Measurements from ENCODE around the gene PPP1R13L. TPM values are rescaled to one million over a fixed set of nuclear protein-coding genes. Genes with fewer than 3 reads are reported as not detected.

PPP1R13L gene
- polyA plus RNA-seq, 3 donors, result 6.1 to 14.7 (median 7.9) TPM

DNA sequence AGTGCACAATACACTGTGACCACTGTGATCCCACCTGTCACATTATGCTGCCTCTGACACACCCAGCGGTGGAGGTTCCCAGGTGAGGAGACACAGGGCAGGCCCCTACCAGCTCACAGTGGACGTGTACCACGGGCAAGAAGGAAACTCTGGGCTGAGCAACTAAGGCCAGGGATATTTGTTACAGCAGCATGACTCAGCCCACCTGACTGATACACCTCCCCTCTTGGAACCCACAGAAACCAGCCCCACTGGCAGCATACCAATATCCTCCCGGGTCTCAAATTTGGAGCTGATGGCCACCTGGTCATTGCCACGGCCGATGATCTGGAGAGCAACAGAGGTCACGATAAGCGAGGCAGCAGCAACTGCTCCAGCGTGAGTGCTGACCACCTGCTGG lies 49.5 kb downstream of the PPP1R13L start:
- DNase-seq (ENCODE audit: extremely low read depth in 1 of 11, low read depth in 9 of 11, low spot score in 4 of 11), result no peak

DNA sequence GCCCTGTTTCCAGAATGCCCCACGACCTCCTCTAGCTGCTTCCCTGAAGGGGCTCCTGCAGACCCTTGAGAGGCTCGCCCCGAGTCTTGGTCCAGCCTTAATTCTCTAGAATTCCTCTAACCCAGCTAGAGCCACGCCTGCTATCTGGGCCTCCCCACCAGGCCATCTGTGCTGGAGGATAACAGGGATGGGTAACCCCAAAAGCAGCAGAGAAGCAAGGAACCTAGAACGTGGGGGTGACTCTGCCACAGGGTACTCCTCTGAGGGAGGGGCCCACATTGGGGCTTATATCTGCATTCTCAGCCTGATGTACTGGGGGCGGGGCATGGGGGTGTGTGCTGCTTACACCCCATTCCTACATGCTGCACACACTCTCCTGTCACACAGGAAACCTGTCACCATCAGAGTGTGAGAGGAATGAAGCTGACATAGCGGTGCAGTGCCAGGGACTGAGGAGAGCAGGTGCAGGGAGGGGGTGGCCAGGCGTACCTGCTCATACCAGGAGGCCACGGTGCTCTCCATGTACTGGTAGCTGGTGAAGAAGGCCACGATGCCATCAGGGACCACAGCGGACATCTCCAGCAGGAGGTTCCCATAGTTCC lies 50.5 kb downstream of the PPP1R13L start:
- DNase-seq (ENCODE audit: extremely low read depth in 1 of 11, low read depth in 9 of 11, low spot score in 4 of 11), result no peak

DNA sequence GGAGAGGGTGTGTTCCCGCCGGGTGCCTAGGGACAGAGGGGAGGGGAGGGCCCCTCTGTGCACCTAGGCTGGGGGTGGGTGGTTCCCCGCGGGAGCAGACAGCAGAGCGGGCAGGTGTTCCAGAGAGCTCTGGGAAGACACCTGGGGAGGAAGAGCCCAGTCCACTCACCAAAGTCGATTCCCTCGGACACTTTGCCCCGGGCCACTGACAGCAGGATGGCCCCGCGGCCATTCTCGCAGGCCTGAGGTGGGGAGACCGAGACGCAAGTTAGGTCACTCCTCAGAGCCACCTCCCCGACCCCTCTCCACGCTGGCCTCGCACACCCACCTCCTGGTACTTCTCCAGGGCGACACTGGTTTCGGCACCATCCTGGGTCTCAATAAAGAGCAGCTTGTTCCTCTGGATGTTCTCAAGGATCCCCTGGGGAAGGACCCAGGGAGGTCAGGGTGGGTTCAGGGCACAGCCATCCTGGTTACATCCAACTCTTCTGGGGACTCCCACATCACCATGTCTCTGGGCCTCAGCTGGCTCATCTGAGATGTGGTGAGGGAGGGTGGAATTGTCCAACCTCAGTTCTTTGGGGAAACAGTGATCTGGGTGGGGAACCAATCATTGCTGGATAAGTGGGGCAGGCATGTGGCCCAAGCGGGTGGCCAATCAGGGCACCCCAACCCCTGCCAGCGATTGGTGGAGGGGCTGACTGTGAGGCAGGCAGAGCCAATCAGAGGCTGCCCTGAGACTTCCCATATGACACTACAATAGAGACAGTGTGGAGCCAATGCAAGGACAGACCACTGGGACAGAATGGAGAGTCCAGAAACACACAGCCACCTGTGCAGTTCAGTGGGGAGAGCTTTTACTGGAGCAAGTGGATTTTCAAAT lies 51.7 kb downstream of the PPP1R13L start:
- DNase-seq (ENCODE audit: extremely low read depth in 1 of 11, low read depth in 9 of 11, low spot score in 4 of 11), result no peak

DNA sequence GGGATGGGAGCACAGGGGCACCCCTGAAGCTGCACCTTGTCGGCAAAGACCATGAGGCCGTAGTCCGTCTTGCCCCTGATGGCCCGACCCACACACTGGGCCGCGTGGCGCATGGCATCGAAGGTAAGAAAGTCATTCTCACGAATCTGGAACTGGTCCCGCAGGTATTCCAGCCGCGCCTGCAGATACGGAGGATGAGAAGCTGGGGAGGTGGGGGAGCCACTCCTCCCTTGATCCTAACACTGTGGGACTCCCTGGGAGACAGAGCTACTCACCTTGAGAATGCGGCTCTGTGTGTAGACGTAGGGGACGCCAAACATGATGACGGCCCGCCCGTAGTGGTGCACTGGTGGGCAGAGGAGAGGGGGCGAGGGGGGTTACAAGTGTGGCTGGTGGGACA lies 52.4 kb downstream of the PPP1R13L start:
- DNase-seq (ENCODE audit: extremely low read depth in 1 of 11, low read depth in 9 of 11, low spot score in 4 of 11), result no peak

DNA sequence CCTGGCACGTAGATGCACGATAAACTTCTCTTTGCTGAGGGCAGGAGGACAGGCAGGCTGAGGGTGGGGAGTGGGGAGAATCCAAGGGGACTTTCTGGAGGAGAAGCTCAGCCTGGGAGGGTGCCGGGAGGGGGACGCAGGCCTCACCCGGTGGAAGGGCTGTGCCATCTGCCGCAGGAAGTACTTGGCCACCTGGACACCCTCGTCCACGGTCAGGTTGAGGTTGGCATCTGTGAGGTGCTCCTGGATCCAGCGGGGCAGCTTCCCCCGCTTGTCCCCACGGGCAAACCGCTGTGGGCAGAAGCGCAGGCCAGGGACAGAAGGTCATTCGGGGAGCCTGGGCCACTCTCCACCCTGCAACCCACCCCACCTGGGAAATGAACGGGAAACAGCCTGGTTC lies 52.8 kb downstream of the PPP1R13L start:
- no peak for DNase-seq (ENCODE audit: extremely low read depth in 1 of 11, low read depth in 9 of 11, low spot score in 4 of 11)

DNA sequence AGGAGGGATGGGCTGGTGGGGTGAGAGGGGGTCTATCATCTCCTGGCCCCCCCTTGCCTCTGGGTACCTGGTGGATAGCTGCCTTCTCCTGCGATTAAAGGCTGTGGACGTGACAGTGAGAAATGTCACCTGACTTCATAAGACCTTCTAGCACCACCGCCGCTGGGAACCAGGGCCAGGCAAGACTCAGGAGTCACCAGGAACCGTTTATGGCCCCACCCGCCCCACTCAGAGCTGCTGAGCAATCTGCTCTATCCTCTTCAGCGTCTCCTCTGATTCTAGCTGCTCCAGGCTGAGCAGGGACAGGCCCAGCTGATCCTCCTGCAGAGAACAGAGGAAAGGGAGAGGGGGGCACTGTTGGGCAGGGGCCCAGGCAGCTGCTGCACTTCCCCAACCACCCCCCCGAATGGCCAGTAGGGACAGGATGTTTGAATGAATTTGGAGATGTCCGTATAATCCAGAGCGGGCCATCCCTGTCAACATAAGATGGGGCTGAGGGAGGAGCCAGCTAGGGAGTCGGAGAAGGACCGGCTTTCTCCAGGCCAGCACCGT lies 53.4 kb downstream of the PPP1R13L start:
- DNase-seq (ENCODE audit: extremely low read depth in 1 of 11, low read depth in 9 of 11, low spot score in 4 of 11), result no peak

DNA sequence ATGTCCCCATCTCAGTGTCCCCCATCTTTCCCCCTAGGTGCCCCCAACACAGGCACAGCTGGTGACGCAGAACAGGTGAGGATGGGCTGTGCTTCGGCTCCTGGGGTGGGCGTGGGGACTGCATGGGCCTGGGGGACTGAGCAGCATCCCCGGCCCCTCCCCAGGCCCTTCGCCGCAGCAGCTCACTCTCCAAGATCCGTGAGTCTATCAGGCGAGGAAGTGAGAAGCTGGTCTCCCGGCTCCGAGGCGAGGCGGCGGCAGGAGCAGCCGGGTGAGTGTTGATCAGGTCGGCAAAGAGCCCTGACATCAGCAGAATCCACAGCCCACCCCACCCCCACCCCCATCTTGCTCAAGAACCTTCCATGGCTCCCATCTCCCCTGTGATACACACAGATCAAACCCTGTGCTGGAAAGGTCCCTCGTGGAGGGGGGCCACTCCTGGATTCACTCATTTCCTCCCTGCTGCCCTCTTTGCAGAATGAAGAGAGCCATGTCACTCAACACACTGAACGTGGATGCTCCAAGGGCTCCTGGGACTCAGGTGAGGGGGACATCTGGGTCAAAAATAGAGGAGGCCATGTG lies 54.3 kb downstream of the PPP1R13L start:
- no peak for DNase-seq (ENCODE audit: extremely low read depth in 1 of 11, low read depth in 9 of 11, low spot score in 4 of 11)

DNA sequence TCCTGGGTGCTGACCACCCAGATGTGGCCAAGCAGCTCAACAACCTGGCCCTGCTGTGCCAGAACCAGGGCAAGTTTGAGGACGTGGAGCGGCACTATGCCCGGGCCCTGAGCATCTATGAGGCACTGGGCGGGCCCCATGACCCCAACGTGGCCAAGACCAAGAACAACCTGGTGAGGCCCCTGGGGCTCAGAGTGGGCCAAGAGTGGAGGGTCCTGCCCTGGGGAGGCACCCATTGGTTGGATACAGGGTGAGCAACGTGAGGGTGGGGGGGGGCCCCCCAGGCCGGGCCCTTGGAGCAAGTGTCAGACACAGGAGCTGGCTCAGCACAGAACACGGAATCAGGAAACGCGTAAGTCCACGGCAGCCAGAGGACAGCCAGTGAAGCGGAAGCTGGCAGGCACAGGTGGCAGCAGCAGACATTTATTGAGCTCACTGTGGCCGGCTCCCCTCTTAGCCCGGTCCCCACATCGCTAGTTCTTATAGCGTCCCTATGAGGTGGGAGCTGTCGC lies 55.4 kb downstream of the PPP1R13L start:
- no peak for DNase-seq (ENCODE audit: extremely low read depth in 1 of 11, low read depth in 9 of 11, low spot score in 4 of 11)

DNA sequence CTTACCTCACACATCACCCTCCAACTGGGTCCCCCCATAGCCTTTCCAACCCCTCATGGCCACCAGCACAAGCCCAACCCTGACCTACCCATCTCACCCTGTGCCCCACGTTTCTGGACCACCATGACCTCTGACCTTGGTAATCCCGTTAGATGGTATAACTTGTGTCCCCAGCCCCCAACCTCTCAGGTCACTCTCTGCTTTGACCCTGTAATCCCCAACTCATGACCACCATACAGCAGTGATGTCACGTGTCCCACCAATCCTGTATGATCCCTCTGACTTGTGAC lies 55.8 kb downstream of the PPP1R13L start:
- no peak for DNase-seq (ENCODE audit: extremely low read depth in 1 of 11, low read depth in 9 of 11, low spot score in 4 of 11)

DNA sequence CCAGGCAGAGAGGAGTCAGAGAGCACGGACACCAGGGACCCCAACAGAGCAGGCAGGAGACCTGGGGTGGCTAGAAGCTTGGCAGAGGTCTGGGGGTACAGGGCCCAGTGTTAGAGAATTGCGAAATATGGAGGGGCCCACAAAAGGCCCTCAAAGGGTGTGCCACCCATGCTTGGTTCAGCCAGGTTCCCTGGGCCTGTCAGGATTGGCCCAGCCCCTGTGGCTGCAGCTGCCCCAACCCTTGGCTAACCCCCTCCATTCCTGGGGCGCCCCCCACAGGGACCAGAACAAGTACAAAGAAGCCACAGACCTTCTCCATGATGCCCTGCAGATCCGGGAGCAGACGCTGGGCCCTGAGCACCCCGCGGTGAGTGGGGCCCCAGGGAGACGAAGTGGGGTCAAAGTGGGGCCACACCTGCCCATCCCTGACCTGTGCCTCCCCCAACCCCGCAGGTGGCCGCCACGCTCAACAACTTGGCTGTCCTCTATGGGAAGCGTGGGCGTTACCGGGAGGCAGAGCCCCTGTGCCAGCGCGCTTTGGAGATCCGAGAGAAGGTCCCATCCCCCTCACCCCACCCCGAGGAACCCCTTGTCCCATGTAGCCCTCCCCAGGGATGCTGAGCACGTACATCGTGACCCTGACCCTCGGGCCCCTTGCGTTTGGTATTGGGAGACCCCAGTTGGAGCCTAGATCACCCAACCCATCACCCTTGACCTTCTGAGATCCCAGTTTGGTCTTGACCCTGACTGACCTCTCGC lies 56.3 kb downstream of the PPP1R13L start:
- no peak for DNase-seq (ENCODE audit: extremely low read depth in 1 of 11, low read depth in 9 of 11, low spot score in 4 of 11)

DNA sequence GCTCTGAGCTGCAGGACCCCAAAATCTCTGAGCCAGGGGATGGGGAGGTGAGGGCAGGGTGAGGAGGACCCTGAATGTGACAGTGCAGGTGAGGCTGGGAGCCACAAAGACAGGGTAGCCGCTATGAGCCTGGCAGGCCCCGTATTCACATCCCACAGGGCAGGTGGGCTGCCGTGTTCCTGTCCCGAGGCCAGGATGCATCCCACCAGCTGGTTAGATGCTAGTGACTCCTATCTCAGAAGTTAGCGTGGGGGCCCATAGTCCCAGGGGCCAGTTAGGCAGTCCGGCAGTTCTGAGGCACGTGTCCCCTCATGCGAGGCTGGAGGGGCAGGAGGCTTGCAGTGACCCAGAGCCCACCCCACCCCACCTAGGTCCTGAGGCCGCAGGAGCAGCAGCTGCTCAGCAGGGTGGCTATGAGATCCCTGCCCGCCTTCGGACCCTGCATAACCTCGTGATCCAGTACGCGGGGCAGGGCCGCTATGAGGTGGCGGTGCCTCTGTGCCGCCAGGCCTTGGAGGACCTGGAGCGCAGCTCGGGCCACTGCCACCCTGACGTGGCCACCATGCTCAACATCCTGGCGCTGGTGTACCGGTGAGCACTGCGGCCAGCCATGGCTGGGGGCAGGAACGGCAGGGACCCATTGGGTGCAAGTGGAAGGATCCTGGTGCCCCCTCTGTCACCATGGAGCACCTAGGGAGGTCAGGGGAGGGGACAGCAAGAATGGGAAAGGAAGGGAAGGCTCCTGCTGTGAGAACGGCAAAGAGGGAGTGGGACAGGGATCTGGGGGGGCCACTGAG lies 57.1 kb downstream of the PPP1R13L start:
- no peak for DNase-seq (ENCODE audit: extremely low read depth in 1 of 11, low read depth in 9 of 11, low spot score in 4 of 11)

DNA sequence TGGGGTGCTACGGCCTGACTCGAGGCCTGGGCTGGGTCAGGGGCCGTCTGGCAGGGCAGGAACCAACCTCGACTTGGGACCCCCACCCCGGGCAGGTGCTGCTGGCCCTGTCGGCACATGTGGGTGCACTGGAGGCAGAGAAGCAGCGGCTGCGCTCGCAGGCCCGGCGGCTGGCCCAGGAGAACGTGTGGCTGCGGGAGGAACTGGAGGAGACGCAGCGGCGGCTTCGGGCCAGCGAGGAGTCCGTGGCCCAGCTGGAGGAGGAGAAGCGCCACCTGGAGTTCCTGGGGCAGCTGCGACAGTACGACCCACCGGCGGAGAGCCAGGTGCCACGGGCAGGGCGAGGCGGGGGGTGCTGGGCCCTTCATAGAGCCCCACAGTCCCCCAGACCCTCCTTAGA lies 58.4 kb downstream of the PPP1R13L start:
- no peak for DNase-seq (ENCODE audit: extremely low read depth in 1 of 11, low read depth in 9 of 11, low spot score in 4 of 11)

DNA sequence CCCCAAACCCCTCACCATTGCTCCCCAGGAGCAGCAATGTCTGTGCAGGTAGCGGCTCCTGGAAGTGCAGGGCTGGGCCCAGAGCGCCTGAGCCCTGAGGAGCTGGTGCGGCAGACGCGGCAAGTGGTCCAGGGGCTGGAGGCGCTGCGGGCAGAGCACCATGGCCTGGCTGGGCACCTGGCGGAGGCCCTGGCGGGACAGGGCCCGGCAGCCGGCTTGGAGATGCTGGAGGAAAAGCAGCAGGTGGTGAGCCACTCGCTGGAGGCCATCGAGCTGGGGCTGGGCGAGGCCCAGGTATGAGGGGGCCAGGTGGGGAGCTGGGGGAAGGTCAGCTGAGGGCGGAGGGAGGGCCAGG lies 59.4 kb downstream of the PPP1R13L start:
- DNase-seq (ENCODE audit: extremely low read depth in 1 of 11, low read depth in 9 of 11, low spot score in 4 of 11), result no peak

DNA sequence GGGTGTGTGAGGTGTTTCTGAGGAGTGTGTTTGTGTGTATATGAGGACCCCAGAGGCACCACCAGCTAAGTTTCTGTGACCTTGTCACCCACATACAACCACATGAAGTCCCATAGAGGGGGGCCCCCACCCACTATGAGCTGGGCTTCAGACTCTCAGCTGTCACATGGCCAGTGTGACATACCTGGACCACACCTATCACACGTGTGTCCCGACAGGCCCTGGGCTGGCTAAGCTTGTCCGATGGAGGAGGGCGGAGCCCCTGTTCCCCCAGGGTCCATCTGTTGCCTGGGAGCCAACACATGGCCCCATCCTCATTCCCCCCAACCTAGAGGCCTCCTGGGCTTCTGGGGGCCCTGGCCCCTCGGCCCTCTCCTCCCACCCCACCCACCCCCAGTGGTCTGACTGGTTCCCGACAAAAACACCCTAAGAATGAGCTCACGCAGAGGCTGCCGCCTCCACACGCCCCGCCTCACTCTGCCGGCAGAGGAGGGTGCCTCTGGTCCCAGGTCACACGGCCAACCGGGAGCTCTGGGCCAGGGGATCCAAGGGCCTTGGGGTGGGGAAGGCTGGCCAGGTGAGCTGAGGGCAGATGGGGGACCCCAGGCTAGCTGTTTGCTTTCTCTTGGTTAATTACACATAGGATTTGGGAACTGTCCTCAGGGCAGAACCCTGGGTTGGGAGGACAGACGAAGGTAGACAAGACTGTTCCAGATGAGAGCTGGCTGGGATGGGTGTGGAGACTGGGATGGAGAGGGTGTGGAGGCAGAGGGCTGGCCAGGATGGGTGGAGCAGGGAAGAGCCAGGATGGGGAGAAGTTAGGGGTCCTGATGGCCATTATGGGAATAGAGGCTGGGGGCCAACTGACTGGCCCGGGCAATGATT lies 60.0 kb downstream of the PPP1R13L start:
- DNase-seq (ENCODE audit: extremely low read depth in 1 of 11, low read depth in 9 of 11, low spot score in 4 of 11), result no peak

DNA sequence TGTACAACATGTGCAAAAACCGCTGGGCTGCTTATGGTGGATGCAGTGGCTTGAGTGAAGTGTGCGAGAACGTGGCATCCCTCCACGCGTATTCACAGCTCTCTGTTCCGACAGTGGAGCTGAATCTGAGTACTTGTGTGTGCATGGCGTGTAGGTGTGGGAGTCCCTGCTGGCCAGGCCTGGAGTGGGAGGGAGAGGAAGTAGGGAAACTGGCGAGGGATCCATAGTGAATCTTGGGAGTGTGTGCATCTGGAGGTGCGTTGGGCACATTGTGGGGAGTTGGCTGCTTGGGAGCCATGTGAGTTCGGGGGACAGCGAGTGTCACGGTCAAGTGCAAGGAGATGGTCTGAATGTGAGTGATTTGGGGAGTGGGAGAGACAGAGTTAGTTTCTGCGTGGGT lies 62.0 kb downstream of the PPP1R13L start:
- no peak for DNase-seq (ENCODE audit: extremely low read depth in 1 of 11, low read depth in 9 of 11, low spot score in 4 of 11)

DNA sequence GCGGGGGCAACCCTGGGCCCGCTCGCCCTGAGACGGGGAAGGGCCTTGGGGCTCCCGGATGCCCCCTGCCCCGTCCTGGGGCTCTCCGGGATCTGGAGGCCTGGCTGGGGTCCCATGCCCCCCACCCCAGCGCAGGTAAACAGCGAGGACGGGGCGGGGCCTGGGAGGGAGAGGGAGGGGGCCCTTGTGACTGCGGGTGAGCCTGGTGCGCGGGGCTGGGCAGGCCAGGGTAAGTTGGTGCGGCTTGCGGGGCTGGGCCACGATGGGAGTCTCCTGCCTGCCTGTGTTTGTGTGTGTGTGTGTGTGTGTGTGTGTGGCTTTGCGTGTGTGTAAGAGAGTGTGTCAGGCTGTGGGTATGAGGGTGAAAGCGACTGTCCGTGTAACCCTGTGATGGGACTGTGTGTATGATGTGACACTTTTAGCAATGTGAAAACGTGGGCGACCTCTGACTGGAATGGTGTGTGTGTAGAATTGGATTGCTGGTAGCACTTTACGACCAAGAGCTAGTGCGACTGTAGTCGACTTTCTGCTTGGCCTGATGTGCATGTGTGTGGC lies 63.9 kb downstream of the PPP1R13L start:
- no peak for DNase-seq (ENCODE audit: extremely low read depth in 1 of 11, low read depth in 9 of 11, low spot score in 4 of 11)

DNA sequence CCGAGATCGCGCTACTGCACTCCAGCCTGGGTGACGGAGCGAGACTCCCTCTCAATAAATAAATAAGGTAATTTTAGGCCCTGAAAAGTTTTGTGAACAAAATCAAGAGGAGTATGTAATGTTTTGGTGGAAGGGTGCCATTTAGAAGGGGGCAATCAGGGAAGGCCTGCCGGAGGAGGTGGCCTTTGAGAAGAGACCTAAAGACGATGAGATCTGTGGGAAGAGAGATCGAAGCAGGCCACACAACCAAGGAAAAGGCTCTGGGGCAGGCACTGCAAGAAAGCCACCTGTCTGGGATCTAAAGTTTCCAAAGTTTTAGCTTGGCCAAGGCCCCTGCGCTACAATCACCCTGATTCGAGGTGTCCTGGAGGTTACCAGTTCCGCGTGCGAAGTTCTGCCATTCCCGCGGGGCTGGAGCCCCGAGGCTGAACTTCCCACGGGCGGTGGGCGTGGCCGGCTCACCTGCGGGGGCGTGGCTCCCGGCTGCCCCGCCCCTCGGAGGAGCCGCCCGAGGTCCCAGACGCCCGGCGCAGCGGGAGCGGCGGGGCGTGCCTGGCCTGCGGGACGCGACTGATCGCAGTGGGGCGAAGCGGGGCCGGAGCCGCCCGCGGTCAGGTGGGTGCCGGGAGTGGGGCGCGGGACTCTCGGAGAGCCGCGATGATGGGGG lies 64.5 kb downstream of the PPP1R13L start, which contains the start of gene KLC3:
TSS of gene KLC3 (plus strand) at position 519 of the 667 bp plus-strand sequence. CDS start 4,792 bp downstream, outside the sequence.
- no peak for DNase-seq (ENCODE audit: extremely low read depth in 1 of 11, low read depth in 9 of 11, low spot score in 4 of 11)

Data from renal cortex interstitium (tissue), 11 donors.